Measurements from ENCODE around the gene DEPDC5. TPM values are rescaled to one million over a fixed set of nuclear protein-coding genes. Genes with fewer than 3 reads are reported as not detected.
A peak's percentile ranks its signal among the peaks of the same experiment; 100 is the strongest.

DEPDC5 gene
- total and polyA plus RNA-seq, 10 of the 15 experiments (the other 5 are each of a cell fraction or from before 2014, with no cell fraction given), result 3.0 to 38.9 (median 22.8) TPM

DNA sequence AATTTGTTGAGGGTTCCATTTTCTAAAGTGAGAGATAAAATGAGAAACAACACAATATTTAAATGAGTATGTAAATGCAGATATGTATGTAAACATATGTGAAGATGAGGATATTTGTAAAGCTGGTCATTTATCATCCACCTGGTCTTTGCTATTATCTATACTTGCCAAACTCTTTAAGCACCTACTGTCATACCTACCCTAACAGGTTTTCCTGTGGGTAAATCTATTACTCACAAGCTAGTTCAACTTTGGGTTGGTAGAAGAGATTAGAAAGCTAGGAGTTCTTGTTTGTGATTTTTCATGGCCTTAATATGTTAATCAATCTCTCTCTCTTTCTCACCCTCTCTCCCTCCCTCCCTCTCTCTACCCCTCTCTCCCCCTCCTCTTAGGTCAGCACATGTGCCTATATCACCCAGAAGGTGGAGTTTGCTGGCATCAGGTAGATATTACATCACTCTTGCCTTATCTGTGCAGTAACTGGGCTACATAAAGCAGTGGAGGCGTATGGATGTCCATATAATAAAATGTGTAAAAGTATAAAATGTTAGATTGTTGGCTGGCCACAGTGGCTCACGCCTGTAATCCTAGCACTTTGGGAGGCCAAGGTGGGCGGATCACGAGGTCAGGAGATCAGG, 14.7 kb downstream of the DEPDC5 start:
- no peaks in the 10 kb centered on the region for H3K9me3 ChIP-seq (replicated peaks; ENCODE audit: control insufficient read depth, insufficient read depth, low read length)
- H3K4me1 ChIP-seq (ENCODE audit: control insufficient read depth, insufficient read depth, low read length), result no peaks in the 10 kb centered on the region
- H3K79me2 ChIP-seq (ENCODE audit: control insufficient read depth, insufficient read depth, low read length), result no peaks in the 10 kb centered on the region
- H2AFZ ChIP-seq (ENCODE audit: control insufficient read depth, low read depth, low read length), result no peak overlapping the region
- intact Hi-C loops (cut with micrococcal nuclease; ENCODE audit: unreplicated experiment), result no loop called here
- H4K20me1 ChIP-seq (ENCODE audit: control insufficient read depth, insufficient read depth), result no peaks in the 10 kb centered on the region
- H3K4me3 ChIP-seq, result no peak overlapping the region
- H3K36me3 ChIP-seq (ENCODE audit: control insufficient read depth in 2 of 2, insufficient read depth in 2 of 2, low read length in 1 of 2), result peaks cover 2 to 14% of the 10 kb centered on the region in 2 experiments; a peak in 3 of 4 replicates
- no TSS peak for BruUV-seq (replicated peaks)
- ChIA-PET CTCF (no interaction called here), SMC1A (ENCODE audit: uncharacterized antibody, unreplicated experiment) (interaction anchor here (0.5 kb wide), 1 partner anchor 82 kb away, joined by 3 read pairs; no protein-coding TSS in a partner anchor), RAD21 (ENCODE audit: unreplicated experiment) (interaction anchor here (1.0 kb wide), 1 partner anchor 15 kb away, joined by 4 read pairs; the partner anchor contains the start of gene DEPDC5), POLR2A (interaction anchor here (0.7 kb wide), 1 partner anchor 21 kb away, joined by 3 read pairs; no protein-coding TSS in a partner anchor)
- no peak overlapping the region for H3K9ac ChIP-seq (ENCODE audit: control insufficient read depth, insufficient read depth, low read length)
- peak overlapping the region; percentile 24; the same call in 1 of the 2 replicates for H3K27ac ChIP-seq (ENCODE audit: control insufficient read depth, insufficient read depth)
- peak; percentile 52 for ATAC-seq
- in situ Hi-C loops (cut with MboI), result no loop called here
- no peak for DNase-seq (ENCODE audit: low read depth, low spot score)
- no peak overlapping the region for H3K4me2 ChIP-seq (ENCODE audit: control insufficient read depth, insufficient read depth)
- no peaks in the 10 kb centered on the region for H3K27me3 ChIP-seq (replicated peaks in 1 of 2; ENCODE audit: control insufficient read depth in 2 of 2, insufficient read depth in 2 of 2, low read length in 1 of 2)
- TF ChIP-seq, protein P1, sequence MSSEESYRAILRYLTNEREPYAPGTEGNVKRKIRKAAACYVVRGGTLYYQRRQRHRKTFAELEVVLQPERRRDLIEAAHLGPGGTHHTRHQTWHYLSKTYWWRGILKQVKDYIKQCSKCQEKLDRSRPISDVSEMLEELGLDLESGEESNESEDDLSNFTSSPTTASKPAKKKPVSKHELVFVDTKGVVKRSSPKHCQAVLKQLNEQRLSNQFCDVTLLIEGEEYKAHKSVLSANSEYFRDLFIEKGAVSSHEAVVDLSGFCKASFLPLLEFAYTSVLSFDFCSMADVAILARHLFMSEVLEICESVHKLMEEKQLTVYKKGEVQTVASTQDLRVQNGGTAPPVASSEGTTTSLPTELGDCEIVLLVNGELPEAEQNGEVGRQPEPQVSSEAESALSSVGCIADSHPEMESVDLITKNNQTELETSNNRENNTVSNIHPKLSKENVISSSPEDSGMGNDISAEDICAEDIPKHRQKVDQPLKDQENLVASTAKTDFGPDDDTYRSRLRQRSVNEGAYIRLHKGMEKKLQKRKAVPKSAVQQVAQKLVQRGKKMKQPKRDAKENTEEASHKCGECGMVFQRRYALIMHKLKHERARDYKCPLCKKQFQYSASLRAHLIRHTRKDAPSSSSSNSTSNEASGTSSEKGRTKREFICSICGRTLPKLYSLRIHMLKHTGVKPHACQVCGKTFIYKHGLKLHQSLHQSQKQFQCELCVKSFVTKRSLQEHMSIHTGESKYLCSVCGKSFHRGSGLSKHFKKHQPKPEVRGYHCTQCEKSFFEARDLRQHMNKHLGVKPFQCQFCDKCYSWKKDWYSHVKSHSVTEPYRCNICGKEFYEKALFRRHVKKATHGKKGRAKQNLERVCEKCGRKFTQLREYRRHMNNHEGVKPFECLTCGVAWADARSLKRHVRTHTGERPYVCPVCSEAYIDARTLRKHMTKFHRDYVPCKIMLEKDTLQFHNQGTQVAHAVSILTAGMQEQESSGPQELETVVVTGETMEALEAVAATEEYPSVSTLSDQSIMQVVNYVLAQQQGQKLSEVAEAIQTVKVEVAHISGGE (CRISPR knock-in tag; IDR thresholded peaks at IDR 0.05), result no peak
- TF ChIP-seq KAT2A (conservative IDR thresholded peaks at IDR 0.05; ENCODE audit: control insufficient read depth, low read depth, low read length) (no peak), BHLHE40 (IDR thresholded peaks at IDR 0.05; ENCODE audit: borderline replicate concordance in 1 of 2, low read depth in 2 of 2, low read length in 1 of 2) (no peak), ATF3 (IDR thresholded peaks at IDR 0.05; ENCODE audit: borderline replicate concordance, extremely low read depth, low read depth, low read length) (no peak), ZSCAN29 (IDR thresholded peaks at IDR 0.05) (no peak), ZNF217 (IDR thresholded peaks at IDR 0.05) (no peak), PAX5 (IDR thresholded peaks at IDR 0.05; ENCODE audit: borderline replicate concordance, low read depth, low read length) (no peak), FOS (IDR thresholded peaks at IDR 0.05; ENCODE audit: borderline replicate concordance, extremely low read depth, insufficient read length) (no peak), NR2F1 (conservative IDR thresholded peaks at IDR 0.05) (no peak)
- no peak for FAIRE-seq
- 98% methylated on average over 4 of the region's 4 CpGs for WGBS (ENCODE audit: insufficient coverage, insufficient replicate concordance, low lambda C conversion rate, missing lambda C conversion rate)
